HepG2 (cell line): ENCODE data around the gene TBC1D19. TPM values are rescaled to one million over a fixed set of nuclear protein-coding genes. Genes with fewer than 3 reads are reported as not detected.

Experiments used
- ARID4A ChIP-seq: sonication (generic); formaldehyde crosslinking; IDR thresholded peaks from 2 replicates; pipeline ENCODE4 v1.5.0; 2020; ENCODE audit warnings: mild to moderate bottlenecking, missing genetic modification reagents, borderline replicate concordance
- GLMP ChIP-seq: sonication (generic); formaldehyde crosslinking; IDR thresholded peaks from 2 replicates; pipeline ENCODE4 v1.9.0; 2021; ENCODE audit warnings: missing genetic modification reagents, mild to moderate bottlenecking, borderline replicate concordance
- HMGA1 ChIP-seq: sonication (generic); formaldehyde crosslinking; conservative IDR thresholded peaks from 2 replicates; pipeline ENCODE4 v1.4.0; 2020; ENCODE audit warnings: missing genetic modification reagents
- HOMEZ ChIP-seq: IDR thresholded peaks from 2 replicates; pipeline ENCODE4 v1.6.1; 2016; ENCODE audit warnings: low read depth
- IKZF5 ChIP-seq: IDR thresholded peaks from 2 replicates; pipeline ENCODE4 v1.6.1; 2018; ENCODE audit warnings: missing genetic modification reagents, mild to moderate bottlenecking, missing compliant biosample characterization
- NFAT5 ChIP-seq: sonication (generic); formaldehyde crosslinking; IDR thresholded peaks from 2 replicates; pipeline ENCODE4 v1.4.0; 2020; ENCODE audit warnings: missing genetic modification reagents
- NFRKB ChIP-seq: fragments of 450-650 bp; IDR thresholded peaks from 2 replicates; pipeline ENCODE4 v1.6.1; 2017
- SOX6 ChIP-seq, 2 experiments: fragments of 450-650 bp in 1 of 2; sonication (generic) in 1 of 2; formaldehyde crosslinking in 1 of 2; IDR thresholded peaks; 2 replicates each; pipeline versions ENCODE4 v1.4.0 to v1.6.1; 2017 to 2020; ENCODE audit warnings: antibody characterized with exemption in 1 of 2, mild to moderate bottlenecking in 1 of 2, missing genetic modification reagents in 1 of 2
- TBL1XR1 ChIP-seq: fragments of 150-350 bp; IDR thresholded peaks from 2 replicates; pipeline ENCODE4 v1.6.1; 2014; ENCODE audit warnings: borderline replicate concordance, low read length; ENCODE audit not compliant: partially characterized antibody
- ZFP62 ChIP-seq: sonication (generic); formaldehyde crosslinking; IDR thresholded peaks from 2 replicates; pipeline ENCODE4 v1.4.0; 2020; ENCODE audit warnings: missing genetic modification reagents
- ZNF234 ChIP-seq: sonication (generic); formaldehyde crosslinking; conservative IDR thresholded peaks from 2 replicates; pipeline ENCODE4 v1.5.1; 2020; ENCODE audit warnings: mild to moderate bottlenecking, missing genetic modification reagents
- ZNF3 ChIP-seq: IDR thresholded peaks from 2 replicates; pipeline ENCODE4 v1.7.0; 2017; ENCODE audit warnings: inconsistent platforms
- polyA plus RNA-seq, 8 experiments: library from polyadenylated mRNA; depleted of rRNA in 3 of 8; stranded (reverse) in 7 of 8; unstranded in 1 of 8; fragments of >200 nt; fragmentation: Illumina TruSeq in 4 of 8; extraction: Trizol in 4 of 8; gene quantifications; 2 replicates each; pipeline versions ENCODE4 v1.2.1 to v1.2.3, GENCODE V29; 2011 to 2016; ENCODE audit warnings: low read depth in 4 of 8, missing spikeins in 1 of 8, mixed read lengths in 1 of 8; ENCODE audit not compliant: insufficient read depth in 1 of 8
- total RNA-seq, 5 experiments: library from RNA; depleted of rRNA; stranded (reverse); fragments of >200 nt; fragmentation: Illumina TruSeq; extraction: Trizol; gene quantifications; 2 replicates each; pipeline ENCODE4 v1.2.3, GENCODE V29; 2016; ENCODE audit warnings: low read depth in 1 of 5

TBC1D19 gene
- total and polyA plus RNA-seq, 2 of the 13 experiments (the other 11 are each of a cell fraction or from before 2014, with no cell fraction given), result 1.6 to 3.5 TPM

GRCh38 chr4:26583865-26584652 lies at the start of gene TBC1D19 (continued):
- no peak for TF ChIP-seq NFAT5 (CRISPR knock-in tag)
- peak; percentile 86 for TF ChIP-seq TBL1XR1
- TF ChIP-seq ARID4A (CRISPR knock-in tag), result peak; percentile 94
- no peak for TF ChIP-seq ZFP62
- TF ChIP-seq GLMP (CRISPR knock-in tag), result no peak
- TF ChIP-seq NFRKB, result no peak
- TF ChIP-seq ZNF234 (CRISPR knock-in tag), result 0 out of 2 replicates have a peak, but pooled peaks have one; percentile 37
- TF ChIP-seq SOX6 (IDR thresholded peaks at IDR 0.05), result no peak
- peak; percentile 61; the same call in 1 of the 2 replicates for TF ChIP-seq SOX6 (CRISPR knock-in tag; IDR thresholded peaks at IDR 0.05)
- no peak for TF ChIP-seq HMGA1 (CRISPR knock-in tag)
- peak; percentile 95 for TF ChIP-seq IKZF5 (CRISPR knock-in tag)
- peak; percentile 79; the same call in 1 of the 2 replicates for TF ChIP-seq HOMEZ (CRISPR knock-in tag)
- TF ChIP-seq ZNF3 (CRISPR knock-in tag), result no peak
